OCI-LY1 (cell line): ENCODE measurements around the gene PITPNM1.

Source experiments
- EZH2 ChIP-seq: fragments of 200-600 bp; sonication (generic), shearing (Covaris generic); IDR thresholded peaks from 2 replicates; pipeline ENCODE4 v1.8.0; 2017; ENCODE audit warnings: borderline replicate concordance, mixed run types, mild to moderate bottlenecking, antibody characterized with exemption, low read length, moderate library complexity, mixed read lengths
- TF ChIP-seq, protein P1 (sequence below): fragments of 200-600 bp; sonication (generic), shearing (Covaris generic); IDR thresholded peaks from 2 replicates; pipeline ENCODE4 v1.5.1; 2017; ENCODE audit warnings: mild to moderate bottlenecking, antibody characterized with exemption, low read length, moderate library complexity, mixed read lengths

DNA sequence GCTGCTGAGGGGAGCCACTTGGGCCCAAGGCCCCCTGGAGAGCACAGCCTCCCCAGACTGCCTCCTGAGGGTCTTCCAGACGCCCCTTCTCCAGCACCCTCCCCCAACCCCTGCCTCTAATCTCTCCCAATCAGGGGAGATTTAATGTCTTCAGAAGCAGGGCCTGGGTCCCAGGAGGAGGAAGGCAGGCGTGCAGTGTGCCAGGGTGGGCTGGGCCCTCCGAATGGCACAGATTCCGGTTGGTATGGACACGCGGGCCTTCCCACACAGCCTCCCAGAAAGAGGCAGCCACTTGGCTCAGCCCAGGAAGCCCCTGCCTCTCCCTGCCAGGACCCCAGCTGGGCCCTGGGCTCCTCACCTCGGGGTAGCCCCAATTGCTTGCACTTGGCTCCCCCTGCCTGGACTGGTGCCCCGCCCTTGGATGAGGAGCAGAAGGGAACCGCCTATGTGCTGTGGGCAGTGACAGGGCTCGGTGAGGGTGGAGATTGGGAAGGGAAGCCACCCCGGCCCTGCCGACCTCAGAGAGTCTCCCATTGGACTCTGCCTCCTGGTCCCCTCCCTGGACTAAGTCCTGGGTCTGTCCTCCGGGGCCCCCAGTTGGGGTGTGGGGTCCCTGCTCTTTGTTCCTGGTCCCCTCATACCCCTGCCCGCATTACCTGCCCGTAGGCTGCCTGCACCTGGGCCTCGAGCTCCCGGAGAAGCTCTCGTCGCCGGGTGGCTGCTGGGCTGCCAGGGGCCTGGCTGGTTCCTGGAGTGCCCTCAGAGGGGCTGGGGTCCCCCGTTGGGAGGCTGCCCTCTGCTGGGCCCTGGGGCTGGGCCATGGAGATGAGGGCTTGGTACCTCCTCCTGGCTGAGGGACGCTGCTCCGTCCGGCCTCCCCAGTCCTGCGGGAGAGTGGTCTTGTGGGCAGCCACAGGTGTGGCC, 18.7 kb upstream of the PITPNM1 start:
- TF ChIP-seq, protein P1, sequence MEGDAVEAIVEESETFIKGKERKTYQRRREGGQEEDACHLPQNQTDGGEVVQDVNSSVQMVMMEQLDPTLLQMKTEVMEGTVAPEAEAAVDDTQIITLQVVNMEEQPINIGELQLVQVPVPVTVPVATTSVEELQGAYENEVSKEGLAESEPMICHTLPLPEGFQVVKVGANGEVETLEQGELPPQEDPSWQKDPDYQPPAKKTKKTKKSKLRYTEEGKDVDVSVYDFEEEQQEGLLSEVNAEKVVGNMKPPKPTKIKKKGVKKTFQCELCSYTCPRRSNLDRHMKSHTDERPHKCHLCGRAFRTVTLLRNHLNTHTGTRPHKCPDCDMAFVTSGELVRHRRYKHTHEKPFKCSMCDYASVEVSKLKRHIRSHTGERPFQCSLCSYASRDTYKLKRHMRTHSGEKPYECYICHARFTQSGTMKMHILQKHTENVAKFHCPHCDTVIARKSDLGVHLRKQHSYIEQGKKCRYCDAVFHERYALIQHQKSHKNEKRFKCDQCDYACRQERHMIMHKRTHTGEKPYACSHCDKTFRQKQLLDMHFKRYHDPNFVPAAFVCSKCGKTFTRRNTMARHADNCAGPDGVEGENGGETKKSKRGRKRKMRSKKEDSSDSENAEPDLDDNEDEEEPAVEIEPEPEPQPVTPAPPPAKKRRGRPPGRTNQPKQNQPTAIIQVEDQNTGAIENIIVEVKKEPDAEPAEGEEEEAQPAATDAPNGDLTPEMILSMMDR: no peak
- TF ChIP-seq EZH2: no peak
